Stimulated activated CD4-positive, alpha-beta T cell treated with anti-CD3 and anti-CD28 coated beads, Interleukin-12 subunit alpha, Interleukin-12 subunit beta, amount 100 ng/mL, for 24 hours (primary cell): Measurements from ENCODE around the gene RAB40C.

Experiments used
- DNase-seq, 2 experiments: peaks; one replicate each; pipeline ENCODE4 v3.0.0-alpha.2; 2020; ENCODE audit warnings: low read depth in 2 of 2

The RAB40C gene

GRCh38 chr16:589658-590187 lies at the start of gene RAB40C:
Gene RAB40C (plus strand): TSS chr16:590066. CDS start chr16:590292, 226 bp downstream.
- DNase-seq, result peak; percentile 98 to 99

GRCh38 chr16:540645-541340 lies 49.1 kb upstream of the RAB40C start:
- no peak for DNase-seq

GRCh38 chr16:543301-544164 lies 46.3 kb upstream of the RAB40C start:
- no peak for DNase-seq

GRCh38 chr16:544517-544916 lies 45.3 kb upstream of the RAB40C start:
- DNase-seq, result no peak

GRCh38 chr16:546909-547770 lies 42.7 kb upstream of the RAB40C start:
- DNase-seq, result peak in 1 of 2 experiments; percentile 42

- DNase-seq, result no peak
Observed at GRCh38 chr16:548586-548985, 41.3 kb upstream of the RAB40C start.

- DNase-seq, result no peak
Observed at GRCh38 chr16:549544-550263, 40.2 kb upstream of the RAB40C start.

GRCh38 chr16:551210-551609 lies 38.7 kb upstream of the RAB40C start:
- no peak for DNase-seq

GRCh38 chr16:552171-552570 lies 37.7 kb upstream of the RAB40C start:
- DNase-seq, result no peak

- DNase-seq, result no peak
Observed at GRCh38 chr16:553601-554296, 36.1 kb upstream of the RAB40C start.

- no peak for DNase-seq
Observed at GRCh38 chr16:554297-554621, 35.6 kb upstream of the RAB40C start.

- no peak for DNase-seq
Observed at GRCh38 chr16:554640-555365, 35.1 kb upstream of the RAB40C start.

GRCh38 chr16:555528-556473 lies 34.1 kb upstream of the RAB40C start:
- no peak for DNase-seq

- no peak for DNase-seq
Observed at GRCh38 chr16:556474-557173, 33.2 kb upstream of the RAB40C start.

GRCh38 chr16:557463-558297 lies 32.2 kb upstream of the RAB40C start:
- DNase-seq, result no peak

- DNase-seq, result no peak
Observed at GRCh38 chr16:558298-559020, 31.4 kb upstream of the RAB40C start.

- DNase-seq, result no peak
Observed at GRCh38 chr16:559021-559380, 30.9 kb upstream of the RAB40C start.
